K562 (cell line): Measurements from ENCODE around the gene SH3BGRL2. TPM values are rescaled to one million over a fixed set of nuclear protein-coding genes. Genes with fewer than 3 reads are reported as not detected.
A peak's percentile ranks its signal among the peaks of the same experiment; 100 is the strongest.

Experiments
- BCL6 ChIP-seq: fragments of 250-450 bp; sonication (Bioruptor Pico); IDR thresholded peaks from 2 replicates; pipeline ENCODE4 v1.4.0; 2020
- CCNT2 ChIP-seq: IDR thresholded peaks from 2 replicates; pipeline ENCODE4 v1.6.1; 2011; ENCODE audit warnings: borderline replicate concordance, low read depth, mild to moderate bottlenecking, moderate library complexity, mixed read lengths, low read length; ENCODE audit not compliant: insufficient read length; ENCODE audit errors: extremely low read depth
- CHAMP1 ChIP-seq: fragments of 450-650 bp; IDR thresholded peaks from 2 replicates; pipeline ENCODE4 v1.6.1; 2016; ENCODE audit warnings: mild to moderate bottlenecking
- ILK ChIP-seq: fragments of 450-650 bp; IDR thresholded peaks from 2 replicates; pipeline ENCODE4 v1.6.1; 2016; ENCODE audit warnings: missing genetic modification characterization, low read depth, mild to moderate bottlenecking, missing compliant biosample characterization, moderate library complexity, borderline replicate concordance
- KDM1A ChIP-seq, 2 experiments: fragments of 450-650 bp; IDR thresholded peaks; 2 replicates each; pipeline ENCODE4 v1.6.1; 2016; ENCODE audit warnings: mild to moderate bottlenecking in 2 of 2
- MYNN ChIP-seq, 2 experiments: sonication (generic); formaldehyde crosslinking in 1 of 2; IDR thresholded peaks; 2 replicates each; pipeline versions ENCODE4 v1.5.0 to v1.6.1; 2016 to 2020; ENCODE audit warnings: antibody characterized with exemption in 1 of 2, missing genetic modification reagents in 1 of 2
- NCOA1 ChIP-seq: fragments of 450-650 bp; IDR thresholded peaks from 2 replicates; pipeline ENCODE4 v1.6.1; 2016; ENCODE audit warnings: low read depth
- NCOR1 ChIP-seq: fragments of 450-650 bp; IDR thresholded peaks from 2 replicates; pipeline ENCODE4 v1.6.1; 2016; ENCODE audit warnings: mild to moderate bottlenecking, moderate library complexity
- NR2F6 ChIP-seq: fragments of 450-650 bp; formaldehyde crosslinking; IDR thresholded peaks from 2 replicates; pipeline ENCODE4 v1.4.0; 2020; ENCODE audit warnings: mild to moderate bottlenecking
- PHB2 ChIP-seq: fragments of 450-650 bp; IDR thresholded peaks from 2 replicates; pipeline ENCODE4 v1.6.1; 2017; ENCODE audit warnings: low read depth
- POLR2AphosphoS5 ChIP-seq: IDR thresholded peaks from 2 replicates; pipeline ENCODE4 v1.6.1; 2011; ENCODE audit warnings: mild to moderate bottlenecking, low read depth, low read length, moderate library complexity; ENCODE audit not compliant: control insufficient read depth, insufficient read depth
- SMARCA4 ChIP-seq: fragments of 450-650 bp; IDR thresholded peaks from 2 replicates; pipeline ENCODE4 v1.6.1; 2016
- TAL1 ChIP-seq: fragments of 450-650 bp; IDR thresholded peaks from 2 replicates; pipeline ENCODE4 v1.6.1; 2016; ENCODE audit warnings: mild to moderate bottlenecking
- ZBTB2 ChIP-seq: fragments of 450-650 bp; IDR thresholded peaks from 2 replicates; pipeline ENCODE4 v1.6.1; 2016; ENCODE audit warnings: antibody characterized with exemption
- ZNF436 ChIP-seq: fragments of 250-450, 450-650 bp; sonication (Bioruptor Pico); formaldehyde crosslinking; IDR thresholded peaks from 2 replicates; pipeline ENCODE4 v1.7.0; 2020; ENCODE audit warnings: mild to moderate bottlenecking
- ZNF655 ChIP-seq: fragments of 250-450 bp; sonication (Bioruptor Pico); IDR thresholded peaks from 2 replicates; pipeline ENCODE4 v1.5.0; 2021
- ZNF717 ChIP-seq: fragments of 250-450 bp; sonication (Bioruptor Pico); IDR thresholded peaks from 2 replicates; pipeline ENCODE4 v1.5.0; 2021
- ZSCAN29 ChIP-seq: fragments of 450-650 bp; IDR thresholded peaks from 2 replicates; pipeline ENCODE4 v1.6.1; 2017
- polyA plus RNA-seq, 8 experiments: library from polyadenylated mRNA; depleted of rRNA in 4 of 8; stranded (reverse) in 5 of 8; unstranded in 3 of 8; fragments of >200 nt; fragmentation: Nextera tagmentation in 2 of 8; fragmentation: Illumina TruSeq in 1 of 8; extraction: Ambion mirVana in 2 of 8; extraction: Trizol in 1 of 8; gene quantifications; 2 replicates each; pipeline versions ENCODE4 v1.2.1 to v1.2.3, GENCODE V29; 2011 to 2014; ENCODE audit warnings: inconsistent platforms in 1 of 8, missing spikeins in 1 of 8
- total RNA-seq, 7 experiments: library from RNA; depleted of rRNA in 6 of 7; stranded (reverse); fragments of >200 nt in 6 of 7; fragmentation: Illumina TruSeq in 2 of 7; extraction: Trizol in 2 of 7; gene quantifications; 2 replicates each; pipeline versions ENCODE4 v1.2.1 to v1.2.3, GENCODE V29; 2011 to 2021; ENCODE audit warnings: low replicate concordance in 1 of 7
- TF ChIP-seq, protein P1 (sequence below): fragments of 250-450 bp; sonication (Bioruptor Pico); IDR thresholded peaks from 2 replicates; pipeline ENCODE4 v1.4.0; 2020; ENCODE audit warnings: borderline replicate concordance
- TF ChIP-seq, protein P2 (sequence below): sonication (generic); formaldehyde crosslinking; IDR thresholded peaks from 2 replicates; pipeline ENCODE4 v1.8.1; 2023; ENCODE audit warnings: mild to moderate bottlenecking, missing genetic modification reagents, moderate library complexity
- TF ChIP-seq, protein P3 (sequence below): fragments of 250-450 bp; sonication (Bioruptor Pico); IDR thresholded peaks from 2 replicates; pipeline ENCODE4 v1.5.1; 2021; ENCODE audit warnings: mild to moderate bottlenecking

SH3BGRL2 gene
- total and polyA plus RNA-seq, 9 of the 15 experiments (the other 6 are each of a cell fraction or from before 2014, with no cell fraction given): 4.4 to 12.1 (median 7.3) TPM

GRCh38 chr6:79687759-79688158, 56.6 kb downstream of the SH3BGRL2 start (continued):
- no peak for TF ChIP-seq CHAMP1
- TF ChIP-seq ZBTB2: no peak
- TF ChIP-seq ZNF717 (CRISPR knock-in tag): no peak
- no peak for TF ChIP-seq ILK (tag)
- no peak for TF ChIP-seq NR2F6 (CRISPR knock-in tag)
- TF ChIP-seq CCNT2: no peak
- TF ChIP-seq MYNN (IDR thresholded peaks at IDR 0.05): no peak
- no peak for TF ChIP-seq MYNN (CRISPR knock-in tag; IDR thresholded peaks at IDR 0.05)
- TF ChIP-seq KDM1A (IDR thresholded peaks at IDR 0.05): peak in 1 of 2 experiments; percentile 22; a peak in 1 of 4 replicates
- TF ChIP-seq, protein P1, sequence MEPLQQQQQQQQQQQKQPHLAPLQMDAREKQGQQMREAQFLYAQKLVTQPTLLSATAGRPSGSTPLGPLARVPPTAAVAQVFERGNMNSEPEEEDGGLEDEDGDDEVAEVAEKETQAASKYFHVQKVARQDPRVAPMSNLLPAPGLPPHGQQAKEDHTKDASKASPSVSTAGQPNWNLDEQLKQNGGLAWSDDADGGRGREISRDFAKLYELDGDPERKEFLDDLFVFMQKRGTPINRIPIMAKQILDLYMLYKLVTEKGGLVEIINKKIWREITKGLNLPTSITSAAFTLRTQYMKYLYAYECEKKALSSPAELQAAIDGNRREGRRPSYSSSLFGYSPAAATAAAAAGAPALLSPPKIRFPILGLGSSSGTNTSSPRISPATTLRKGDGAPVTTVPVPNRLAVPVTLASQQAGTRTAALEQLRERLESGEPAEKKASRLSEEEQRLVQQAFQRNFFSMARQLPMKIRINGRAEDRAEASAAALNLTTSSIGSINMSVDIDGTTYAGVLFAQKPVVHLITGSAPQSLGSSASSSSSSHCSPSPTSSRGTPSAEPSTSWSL: no peak
- TF ChIP-seq SMARCA4: 0 out of 2 replicates have a peak, but pooled peaks have one; percentile 36
- peak; percentile 77 for TF ChIP-seq TAL1
- no peak for TF ChIP-seq ZNF655 (CRISPR knock-in tag)
- TF ChIP-seq, protein P2, sequence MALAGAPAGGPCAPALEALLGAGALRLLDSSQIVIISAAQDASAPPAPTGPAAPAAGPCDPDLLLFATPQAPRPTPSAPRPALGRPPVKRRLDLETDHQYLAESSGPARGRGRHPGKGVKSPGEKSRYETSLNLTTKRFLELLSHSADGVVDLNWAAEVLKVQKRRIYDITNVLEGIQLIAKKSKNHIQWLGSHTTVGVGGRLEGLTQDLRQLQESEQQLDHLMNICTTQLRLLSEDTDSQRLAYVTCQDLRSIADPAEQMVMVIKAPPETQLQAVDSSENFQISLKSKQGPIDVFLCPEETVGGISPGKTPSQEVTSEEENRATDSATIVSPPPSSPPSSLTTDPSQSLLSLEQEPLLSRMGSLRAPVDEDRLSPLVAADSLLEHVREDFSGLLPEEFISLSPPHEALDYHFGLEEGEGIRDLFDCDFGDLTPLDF (CRISPR knock-in tag): no peak
- no peak for TF ChIP-seq PHB2
- TF ChIP-seq, protein P3, sequence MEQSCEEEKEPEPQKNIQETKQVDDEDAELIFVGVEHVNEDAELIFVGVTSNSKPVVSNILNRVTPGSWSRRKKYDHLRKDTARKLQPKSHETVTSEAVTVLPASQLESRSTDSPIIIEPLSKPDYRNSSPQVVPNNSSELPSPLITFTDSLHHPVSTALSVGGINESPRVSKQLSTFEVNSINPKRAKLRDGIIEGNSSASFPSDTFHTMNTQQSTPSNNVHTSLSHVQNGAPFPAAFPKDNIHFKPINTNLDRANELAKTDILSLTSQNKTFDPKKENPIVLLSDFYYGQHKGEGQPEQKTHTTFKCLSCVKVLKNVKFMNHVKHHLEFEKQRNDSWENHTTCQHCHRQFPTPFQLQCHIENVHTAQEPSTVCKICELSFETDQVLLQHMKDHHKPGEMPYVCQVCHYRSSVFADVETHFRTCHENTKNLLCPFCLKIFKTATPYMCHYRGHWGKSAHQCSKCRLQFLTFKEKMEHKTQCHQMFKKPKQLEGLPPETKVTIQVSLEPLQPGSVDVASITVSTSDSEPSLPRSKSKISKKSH: no peak
- no peak for TF ChIP-seq BCL6 (CRISPR knock-in tag)
- TF ChIP-seq ZSCAN29: no peak
- no peak for TF ChIP-seq ZNF436
- no peak for TF ChIP-seq NCOA1
- TF ChIP-seq NCOR1: peak; percentile 45; the same call in 1 of the 2 replicates
- TF ChIP-seq POLR2AphosphoS5: peak; percentile 47; the same call in 1 of the 2 replicates
